RCC 7860 (cell line): ENCODE measurements around the gene CNTNAP3B.
"Not testable (repeated sequence)": the region's sequence is repeated elsewhere in the genome, so short reads cannot be mapped to it uniquely, and the experiment has no call there.

Experiments
- DNase-seq: peaks from one replicate; pipeline ENCODE4 v3.0.0-alpha.2; 2015; ENCODE audit warnings: low spot score
- FAIRE-seq: peaks from 2 replicates; lab custom pipeline; 2012; peaks lifted over from hg19 to GRCh38; lab: Jason Lieb, UNC

The CNTNAP3B gene

DNA sequence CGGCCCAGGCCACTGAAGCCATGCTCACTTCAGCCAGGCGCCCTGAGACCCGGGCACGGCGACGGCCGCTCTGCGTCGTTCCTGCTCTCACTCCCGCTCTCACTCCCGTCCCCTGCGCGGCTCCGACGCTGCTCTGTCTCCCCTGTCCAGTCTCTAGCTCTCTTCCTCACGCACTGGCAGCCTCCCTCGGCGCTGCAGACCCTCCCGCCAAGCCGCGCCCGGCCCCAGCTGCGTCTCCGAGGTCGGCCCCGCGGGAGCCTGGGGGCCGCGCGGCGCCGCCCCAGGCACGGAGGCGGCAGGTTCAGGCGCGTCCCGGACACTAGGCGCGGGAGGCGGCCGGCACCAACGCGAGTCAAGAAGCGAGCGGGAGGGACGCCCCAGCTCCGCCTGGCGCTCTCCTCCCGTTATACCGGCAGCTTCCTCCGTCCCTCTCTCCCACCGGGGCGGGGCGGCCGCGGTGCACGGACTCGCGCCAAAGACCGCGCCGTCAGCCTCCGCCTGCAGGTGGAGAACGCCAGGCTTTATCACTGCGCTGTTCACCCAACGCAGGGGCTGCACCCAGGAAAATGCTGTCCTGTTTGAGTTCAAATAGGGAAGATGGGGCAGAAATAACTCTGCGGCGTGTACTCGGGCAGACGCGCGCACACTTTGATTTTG is at the start of gene CNTNAP3B:
Gene CNTNAP3B (minus strand): TSS at position 354 of the 657 bp plus-strand sequence. CDS start 332 bp downstream, at position 22.
- DNase-seq, FAIRE-seq: not testable (repeated sequence)

DNA sequence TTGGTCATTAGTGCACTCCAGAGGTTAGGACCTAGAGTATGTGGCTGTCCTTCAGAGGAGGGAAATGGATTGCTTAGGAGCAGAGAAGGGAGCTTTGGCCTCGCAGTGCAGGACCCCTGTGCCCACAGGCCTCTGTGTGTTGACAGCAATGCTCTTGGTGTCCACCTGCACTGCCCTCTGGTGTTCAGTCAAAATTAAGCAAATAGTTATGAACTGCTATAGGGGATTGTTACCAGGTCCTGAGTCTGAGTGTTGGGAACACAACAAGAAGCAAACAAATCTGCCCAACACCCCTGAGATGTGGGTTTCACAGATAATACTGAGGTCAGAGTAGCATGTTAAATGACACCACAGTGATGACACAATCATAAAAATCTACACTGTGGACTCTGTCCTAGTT is 31.1 kb upstream of the CNTNAP3B start:
- FAIRE-seq, DNase-seq: not testable (repeated sequence)

DNA sequence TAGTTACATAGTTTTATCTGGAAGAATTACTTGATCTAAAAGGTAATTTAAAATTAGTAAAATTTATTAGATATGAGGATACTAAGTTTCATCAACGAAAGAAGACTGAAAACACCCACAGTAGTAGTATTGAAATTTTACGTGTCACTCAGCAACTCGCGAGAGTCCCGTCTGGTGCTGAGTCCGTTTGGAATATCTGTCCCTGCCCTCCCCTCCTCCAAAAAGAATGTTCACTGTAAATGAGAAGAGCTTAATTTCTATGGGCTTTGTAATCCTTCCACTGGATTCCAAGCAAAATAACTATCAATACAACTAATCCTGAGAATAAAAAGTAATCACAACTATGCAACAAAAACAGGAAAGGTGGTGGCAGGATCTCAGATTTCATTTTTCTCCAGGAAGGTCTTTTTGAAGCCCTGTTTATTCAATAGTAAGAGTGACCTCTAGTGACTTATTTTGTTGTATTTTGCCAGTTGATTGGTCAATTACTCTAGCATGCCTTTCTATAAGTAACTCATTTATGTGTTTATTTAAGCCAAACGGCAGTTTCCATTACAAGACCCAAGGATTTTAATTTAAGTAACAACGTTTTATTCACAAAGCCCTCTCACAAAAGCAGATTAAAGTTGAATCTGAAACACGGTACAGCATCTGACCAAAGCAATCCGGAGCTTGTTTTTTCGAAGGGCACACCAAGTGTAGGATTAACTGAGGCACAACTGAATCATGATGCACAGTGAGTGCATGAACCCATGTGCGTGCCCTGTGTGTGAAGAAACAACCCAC is 2.0 kb downstream of the CNTNAP3B start:
- peak; percentile 3 for DNase-seq
- not testable (repeated sequence) for FAIRE-seq

DNA sequence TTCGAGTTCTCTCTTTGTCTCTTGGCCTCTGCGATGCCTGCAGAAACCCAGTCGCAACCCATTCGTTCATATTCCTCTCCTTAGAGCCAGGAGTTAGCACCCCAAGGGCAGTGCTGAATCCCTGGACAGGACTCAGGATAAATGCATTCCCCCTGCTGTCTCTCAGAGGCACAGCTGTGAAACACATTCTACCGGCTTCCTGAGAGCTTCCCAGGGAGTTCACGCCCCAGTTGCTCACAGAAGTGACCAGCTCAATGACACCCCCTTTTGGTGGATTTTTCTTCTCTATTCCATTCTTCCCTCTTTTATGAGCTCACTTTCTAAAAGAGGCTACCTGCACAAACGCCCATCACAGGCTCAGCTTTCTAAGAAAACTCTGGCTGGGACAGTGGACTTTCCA is 8.2 kb downstream of the CNTNAP3B start:
- DNase-seq, FAIRE-seq: not testable (repeated sequence)

DNA sequence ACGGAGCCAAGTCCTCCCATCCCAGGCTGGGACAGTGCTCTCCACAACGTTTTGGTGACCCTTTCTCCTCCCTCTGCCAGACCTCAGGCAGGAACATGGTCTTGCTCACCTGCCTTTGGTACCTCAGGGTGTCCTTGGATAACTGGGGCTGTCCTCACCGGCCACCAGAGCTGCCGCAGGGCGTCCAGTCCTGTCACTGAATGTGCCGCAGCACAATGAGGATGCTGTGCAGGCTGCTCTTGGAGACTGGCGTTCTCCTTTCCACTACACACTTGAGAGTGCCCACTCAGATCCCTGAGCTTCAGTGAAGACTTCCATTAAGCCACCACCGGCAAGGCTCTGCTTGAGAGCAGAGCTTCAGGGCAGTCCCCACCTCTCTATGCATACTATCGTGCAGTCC is 33.3 kb downstream of the CNTNAP3B start:
- not testable (repeated sequence) for DNase-seq, FAIRE-seq

DNA sequence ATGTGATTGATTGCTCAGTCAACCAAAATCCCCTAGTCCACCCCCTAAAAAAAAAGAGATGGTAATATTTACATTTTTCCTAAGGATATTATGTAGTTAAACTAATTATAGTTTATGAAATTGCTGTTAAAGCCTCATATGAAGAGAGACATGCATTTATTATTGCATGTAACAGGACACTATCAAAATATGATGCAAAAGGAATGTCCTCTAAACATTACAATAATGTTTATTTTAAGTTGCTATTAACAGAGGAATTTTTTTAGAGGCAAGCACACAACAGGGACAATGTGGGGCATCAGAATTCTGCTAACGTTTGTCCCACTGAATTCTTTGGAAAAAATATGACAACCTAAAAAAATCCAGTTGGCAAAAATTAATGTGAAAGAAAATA is 44.7 kb downstream of the CNTNAP3B start:
- not testable (repeated sequence) for DNase-seq, FAIRE-seq

DNA sequence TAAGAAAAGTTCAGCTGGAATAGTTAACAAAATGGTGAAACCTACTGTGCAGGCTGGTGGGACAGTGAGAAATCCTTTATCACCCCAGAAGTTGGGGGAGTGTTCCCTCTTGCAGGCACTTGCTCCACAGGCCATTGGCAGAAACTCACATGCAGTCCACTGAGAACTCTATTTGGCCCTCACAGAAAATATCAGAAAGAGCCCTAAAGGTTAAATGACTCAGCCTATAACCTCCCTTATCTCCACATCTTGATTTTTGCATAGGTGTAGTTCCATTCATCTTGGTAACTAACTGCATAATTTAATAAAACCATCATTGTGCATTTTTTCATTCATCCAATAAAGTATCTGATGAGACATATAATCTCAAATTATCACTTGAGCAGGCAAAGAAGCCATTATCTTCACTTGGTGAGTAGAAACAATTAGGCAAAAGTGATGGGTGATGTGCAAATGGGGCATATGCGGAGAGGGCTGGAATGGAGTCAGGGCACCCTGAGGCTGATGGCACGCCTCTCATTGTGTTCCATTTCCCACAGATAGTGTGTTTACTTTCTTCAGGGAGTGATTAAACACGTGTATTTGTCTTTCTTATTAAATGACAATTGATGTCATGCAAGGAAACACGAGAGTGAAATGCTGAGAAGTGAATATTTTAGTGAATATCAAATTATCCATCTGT is 45.2 kb downstream of the CNTNAP3B start:
- not testable (repeated sequence) for DNase-seq, FAIRE-seq

DNA sequence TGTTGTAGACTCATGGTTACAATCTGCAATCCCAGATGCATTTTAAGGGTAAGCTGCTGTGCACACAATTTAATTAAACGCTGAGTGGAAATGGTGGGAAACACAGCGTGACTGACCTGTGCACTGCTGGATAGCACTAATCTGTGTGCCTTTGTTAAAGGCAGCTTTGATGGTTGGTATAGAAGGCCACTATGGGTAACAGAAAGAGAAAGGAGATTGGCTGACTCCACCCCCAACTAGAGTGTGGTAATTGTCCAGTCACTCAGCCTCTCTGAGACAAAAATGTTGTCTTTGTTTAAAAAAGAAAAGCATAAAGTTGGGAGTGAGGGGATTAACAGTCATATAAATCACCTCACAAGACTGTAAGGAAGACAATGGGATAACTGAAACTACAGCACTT is 48.9 kb downstream of the CNTNAP3B start:
- DNase-seq, FAIRE-seq: not testable (repeated sequence)

DNA sequence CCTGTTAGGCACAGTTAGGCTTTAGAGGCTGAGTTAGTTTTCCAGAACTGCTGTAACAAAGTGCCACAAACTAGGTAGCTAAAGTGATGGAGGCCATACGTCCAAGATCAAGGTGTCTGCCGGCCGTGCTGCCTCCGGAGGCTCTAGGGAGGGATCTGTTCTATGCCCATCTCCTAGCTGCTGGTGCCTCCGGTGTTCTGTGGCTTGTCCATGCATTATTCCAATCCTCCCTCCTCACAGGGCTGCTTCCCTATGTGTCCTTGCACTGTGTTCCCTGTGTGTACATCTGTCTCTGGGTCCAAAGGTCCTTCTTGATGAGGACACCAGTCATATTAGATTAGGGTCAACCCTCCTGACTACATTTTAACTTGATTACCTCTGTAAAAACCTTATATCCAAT is 54.4 kb downstream of the CNTNAP3B start:
- not testable (repeated sequence) for FAIRE-seq, DNase-seq

DNA sequence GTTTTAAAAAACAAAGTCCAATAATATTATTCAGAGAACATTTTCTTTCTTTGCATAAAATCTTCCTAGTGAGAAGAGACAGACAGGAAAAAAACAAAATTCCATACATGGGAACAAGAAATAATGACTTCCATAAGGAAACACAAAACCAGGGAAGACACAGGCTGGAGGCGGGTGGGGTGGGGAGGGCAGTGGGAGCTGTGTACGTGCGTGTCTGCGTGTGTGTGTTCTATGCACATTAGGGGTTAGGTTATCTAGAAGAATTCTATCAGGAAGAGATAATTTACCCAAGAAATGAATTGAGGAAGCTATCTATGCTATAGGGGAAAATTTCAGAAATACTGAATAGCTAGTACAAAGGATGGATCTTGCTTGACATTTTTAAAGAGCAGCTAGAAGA is 58.2 kb downstream of the CNTNAP3B start:
- not testable (repeated sequence) for DNase-seq, FAIRE-seq

DNA sequence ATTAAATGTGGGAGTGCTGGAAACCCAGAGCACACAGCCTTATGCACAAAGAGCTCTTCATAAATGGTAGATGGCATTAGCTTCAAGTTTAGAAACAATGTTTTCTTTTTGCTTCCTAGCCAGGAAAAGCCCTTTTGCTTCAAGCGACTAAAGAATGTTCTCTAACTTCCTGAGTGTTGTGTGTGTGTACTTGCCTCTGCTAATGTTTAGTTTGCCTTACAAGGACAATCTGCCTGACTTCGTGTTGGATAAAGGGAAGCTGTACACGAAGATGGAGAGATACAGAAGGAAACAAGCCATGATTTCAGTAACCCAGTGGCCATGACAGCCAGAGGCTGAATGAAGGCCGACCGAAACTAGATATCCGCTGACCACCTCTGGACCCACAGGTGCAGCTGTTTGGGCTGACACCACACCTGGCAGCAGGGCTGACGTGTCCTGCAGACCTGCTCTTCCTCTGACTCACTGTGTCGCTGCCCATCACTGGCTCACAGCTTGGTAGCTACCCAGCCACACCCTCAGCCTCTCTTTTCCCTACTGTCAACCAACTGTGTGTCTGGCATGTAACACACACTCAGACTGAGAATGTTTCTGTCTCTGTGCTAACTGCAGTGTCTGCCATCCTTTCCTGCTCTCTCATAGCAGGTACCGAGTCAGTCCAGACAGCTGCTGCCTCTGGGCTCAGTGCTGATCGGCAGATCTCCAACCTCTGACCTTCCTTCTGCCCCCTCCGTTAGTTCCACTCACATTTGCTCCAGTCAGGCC is 59.0 kb downstream of the CNTNAP3B start:
- FAIRE-seq, DNase-seq: not testable (repeated sequence)

DNA sequence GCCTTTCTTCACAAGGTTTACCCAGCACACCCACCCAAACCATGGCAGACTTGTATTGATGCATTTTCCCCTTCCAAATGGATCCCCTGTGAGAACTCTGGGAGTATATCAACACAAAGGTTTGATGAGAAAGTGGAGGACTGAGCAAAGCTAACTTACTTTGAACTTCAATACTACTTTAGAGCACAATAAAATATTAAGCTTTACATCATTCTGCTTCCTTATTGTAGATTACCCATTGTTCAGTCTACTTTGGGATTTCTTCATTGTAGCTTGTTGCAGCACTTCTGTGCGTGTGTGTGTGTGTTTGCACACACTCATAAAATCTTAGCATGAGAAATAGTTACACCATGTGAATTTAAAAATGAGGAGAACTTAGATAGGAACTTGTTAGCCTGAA is 75.4 kb downstream of the CNTNAP3B start:
- DNase-seq, FAIRE-seq: not testable (repeated sequence)

DNA sequence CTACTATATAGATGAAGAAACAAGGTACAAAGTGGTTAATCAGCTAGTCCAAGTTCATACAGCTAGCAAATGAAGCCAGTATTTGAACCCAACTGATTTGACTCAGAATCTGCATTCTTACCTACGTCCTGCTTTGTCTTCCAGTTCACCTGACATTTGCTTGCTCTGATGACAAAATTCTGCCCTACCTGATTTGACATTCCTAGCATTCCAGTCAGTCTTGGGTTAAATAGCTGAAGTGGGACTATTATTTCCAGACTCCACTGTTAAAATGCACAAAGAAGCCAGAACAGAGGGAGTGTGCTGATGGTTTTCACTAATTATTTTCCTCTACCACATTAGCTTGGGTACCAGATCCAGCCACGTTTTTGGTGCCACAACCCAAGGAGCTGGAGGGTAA is 78.5 kb downstream of the CNTNAP3B start:
- not testable (repeated sequence) for FAIRE-seq, DNase-seq

DNA sequence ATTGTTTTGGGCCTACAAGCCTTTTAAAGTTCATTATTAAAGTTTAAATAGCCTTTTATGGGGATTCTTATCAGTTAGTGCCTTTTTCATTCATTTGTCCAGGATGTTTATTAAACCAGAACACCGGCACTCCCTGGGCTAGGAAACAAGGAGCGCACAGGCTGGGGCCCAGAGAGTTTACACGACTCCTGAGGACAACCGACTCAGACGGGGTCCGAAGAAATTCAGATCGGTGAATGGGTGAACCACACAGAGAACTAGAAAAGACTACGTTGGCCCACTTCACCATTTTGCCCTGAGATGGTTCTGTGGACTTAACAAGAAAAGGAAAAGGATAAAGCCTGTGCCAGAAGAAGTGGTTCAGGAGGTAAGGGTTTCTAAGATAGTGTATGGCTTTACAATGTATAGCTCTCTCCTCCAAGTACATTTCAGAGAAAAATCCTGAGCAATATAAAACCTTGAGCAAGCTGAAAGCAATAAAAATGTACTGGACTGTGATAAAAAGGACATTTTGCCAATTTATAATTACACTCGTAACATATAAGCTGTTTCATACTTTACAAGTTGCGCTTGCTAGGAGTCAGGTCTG is 84.7 kb downstream of the CNTNAP3B start:
- DNase-seq, FAIRE-seq: not testable (repeated sequence)

DNA sequence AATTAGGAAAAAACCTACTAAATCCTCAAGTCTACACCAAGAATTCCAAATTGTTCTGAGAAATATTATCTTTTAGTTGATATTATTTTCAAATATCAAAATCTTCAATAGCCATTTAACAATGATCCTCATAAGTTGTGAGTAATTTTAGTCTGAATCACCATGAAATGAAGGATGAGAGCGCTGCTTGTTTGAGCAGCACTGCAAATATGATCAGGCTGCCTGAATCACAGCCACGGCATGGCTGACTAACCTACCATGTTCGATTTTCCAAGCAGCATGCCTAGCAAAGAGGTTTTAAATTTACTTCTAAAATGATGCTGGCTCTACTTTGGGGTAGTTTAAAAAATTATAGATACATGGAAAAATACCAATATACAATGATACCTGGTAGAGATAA is 95.7 kb downstream of the CNTNAP3B start:
- not testable (repeated sequence) for DNase-seq
- FAIRE-seq, result peak; percentile 76

DNA sequence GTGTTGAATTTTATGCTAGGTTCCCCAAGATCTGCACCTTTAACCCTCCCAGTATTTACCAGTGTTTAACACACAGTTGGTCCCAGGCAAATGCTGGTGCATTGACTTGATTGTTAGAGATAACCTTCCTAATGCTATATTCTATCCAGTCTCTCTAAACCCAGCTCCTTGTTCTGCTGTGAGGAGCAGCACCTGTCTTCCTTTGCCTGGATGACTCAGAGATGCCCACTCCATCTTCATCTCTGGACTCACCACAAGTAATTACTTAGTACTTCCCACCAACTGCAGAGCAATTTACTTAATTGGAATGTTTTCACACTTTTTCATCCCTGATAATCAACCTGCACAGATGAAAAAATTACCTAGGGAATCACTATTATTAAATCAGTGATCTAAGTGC is 108.6 kb downstream of the CNTNAP3B start:
- not testable (repeated sequence) for FAIRE-seq

DNA sequence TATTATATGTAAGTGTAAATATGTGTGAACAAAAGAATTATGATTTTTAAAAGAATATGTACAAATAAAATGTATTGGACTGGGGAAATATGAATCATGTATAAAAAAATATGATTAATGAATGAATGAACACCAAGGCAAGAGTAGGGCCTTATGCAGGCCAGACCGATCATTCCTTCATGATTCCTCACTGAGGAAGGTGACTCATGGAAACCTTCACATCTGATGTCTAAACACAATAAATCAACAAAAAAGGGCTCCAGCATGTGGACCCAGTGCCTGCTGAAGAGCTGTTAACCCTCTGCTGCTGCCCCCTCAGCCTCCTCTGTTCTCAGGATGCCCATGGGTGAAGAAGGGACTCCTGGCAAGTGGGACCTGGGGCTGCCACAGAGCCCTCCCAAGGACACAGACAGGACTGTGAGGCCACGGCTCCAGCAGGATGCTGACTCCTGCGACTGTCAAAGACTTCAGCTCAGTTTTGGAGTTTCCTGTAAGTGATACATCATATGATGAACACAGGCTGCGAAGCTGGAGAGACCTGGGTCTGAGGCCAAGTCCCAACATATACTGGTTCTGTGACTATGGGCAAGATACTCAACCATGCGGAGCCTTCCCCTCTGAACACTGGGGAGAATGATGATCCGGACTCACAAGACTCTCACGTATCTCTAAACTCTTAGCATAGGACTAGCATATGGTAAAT is 110.9 kb downstream of the CNTNAP3B start:
- not testable (repeated sequence) for DNase-seq
- FAIRE-seq, result peak; percentile 48

More for the DNA sequence above, 108.6 kb downstream of the CNTNAP3B start:
- not testable (repeated sequence) for DNase-seq

DNA sequence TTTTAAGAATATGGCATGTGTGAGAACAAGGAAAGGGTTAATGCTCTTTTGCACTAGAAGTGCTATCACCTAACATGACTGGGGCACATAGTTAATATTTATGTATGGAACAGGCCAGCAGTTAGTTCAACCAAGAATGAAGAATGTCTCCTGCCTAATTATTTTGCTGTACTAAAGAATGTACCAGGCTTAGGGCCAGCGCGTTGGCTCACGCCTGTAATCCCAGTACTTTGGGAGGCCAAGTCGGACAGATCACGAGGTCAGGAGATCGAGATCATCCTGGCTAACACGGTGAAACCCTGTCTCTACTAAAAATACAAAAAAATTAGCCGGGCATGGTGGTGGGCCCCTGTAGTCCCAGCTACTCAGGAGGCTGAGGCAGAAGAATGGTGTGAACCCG is 114.9 kb downstream of the CNTNAP3B start:
- FAIRE-seq, DNase-seq: not testable (repeated sequence)

DNA sequence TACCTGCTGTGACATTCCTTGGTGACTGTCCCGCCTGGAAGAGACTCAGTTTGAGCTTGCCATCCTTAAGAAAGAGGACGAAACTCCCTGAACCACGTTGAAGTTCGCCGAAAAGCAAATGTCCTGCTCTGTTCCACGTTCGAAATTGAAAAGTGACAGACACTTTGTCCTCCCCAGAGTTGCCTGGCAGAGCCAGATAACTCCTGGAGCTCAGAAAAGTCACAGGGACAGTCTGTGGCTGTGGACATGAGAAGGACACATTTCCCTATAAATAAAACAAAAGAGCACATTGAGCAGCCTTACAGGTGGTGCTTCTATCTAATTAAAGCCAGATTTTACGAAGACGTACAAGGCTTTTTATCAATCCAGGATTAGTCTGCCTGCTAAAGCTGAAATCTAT is 137.6 kb downstream of the CNTNAP3B start:
- not testable (repeated sequence) for FAIRE-seq, DNase-seq
